Lung (tissue), 12 donors: ENCODE data around the gene TPM2. TPM values are rescaled to one million over a fixed set of nuclear protein-coding genes. Genes with fewer than 3 reads are reported as not detected.

Experiments
- ATAC-seq: fragments of 200-7000 bp; cut with Tn5 transposase; one replicate; pipeline ENCODE4 v1.9.1; 2020; ENCODE audit warnings: moderate number of reproducible peaks; ENCODE audit not compliant: insufficient read depth, low FRiP score
- DNase-seq, 3 donors: peaks; one replicate each; pipeline ENCODE4 v3.0.0-alpha.2; 2013 to 2017
- H3K27ac ChIP-seq, 2 donors: one replicate each; pipeline ENCODE4 v1.5.1; 2013; ENCODE audit warnings: mild to moderate bottlenecking in 2 of 2, moderate library complexity in 2 of 2, control low read depth in 1 of 2, inconsistent platforms in 1 of 2, low read depth in 1 of 2, low read length in 1 of 2
- H3K27me3 ChIP-seq, 3 donors: one replicate each; pipeline ENCODE4 v1.5.1; 2013; ENCODE audit warnings: low read length in 2 of 3; ENCODE audit not compliant: control insufficient read depth in 3 of 3, insufficient read depth in 3 of 3
- H3K36me3 ChIP-seq, 4 donors: one replicate each; pipeline ENCODE4 v1.5.1; 2013; ENCODE audit warnings: low read length in 4 of 4, mild to moderate bottlenecking in 1 of 4, moderate library complexity in 1 of 4; ENCODE audit not compliant: control insufficient read depth in 4 of 4, insufficient read depth in 4 of 4
- H3K4me1 ChIP-seq, 5 donors: one replicate each; pipeline ENCODE4 v1.5.1; 2013; ENCODE audit warnings: low read length in 5 of 5, mild to moderate bottlenecking in 2 of 5, moderate library complexity in 1 of 5; ENCODE audit not compliant: control insufficient read depth in 5 of 5, insufficient read depth in 5 of 5
- H3K4me3 ChIP-seq: one replicate; pipeline ENCODE4 v1.5.1; 2013; ENCODE audit warnings: mild to moderate bottlenecking, control low read depth, moderate library complexity
- H3K9ac ChIP-seq, 2 donors: one replicate each; pipeline ENCODE4 v1.5.1; 2013; ENCODE audit warnings: low read length in 2 of 2, control low read depth in 1 of 2; ENCODE audit not compliant: insufficient read depth in 1 of 2
- H3K9me3 ChIP-seq, 4 donors: one replicate each; pipeline ENCODE4 v1.5.1; 2013; ENCODE audit warnings: low read length in 3 of 4, mild to moderate bottlenecking in 1 of 4, moderate library complexity in 1 of 4; ENCODE audit not compliant: control insufficient read depth in 4 of 4, insufficient read depth in 3 of 4
- WGBS, 2 donors: extraction: QIAGEN DNeasy Blood & Tissue Kit; methylation state at CpG; one replicate each; pipeline ENCODE4 v1.1.7; 2013; 5-methylcytosine and 5-hydroxymethylcytosine counted together
- polyA plus RNA-seq, 2 donors: library from polyadenylated mRNA; stranded (reverse); fragments of 200-250 nt; gene quantifications; one replicate each; pipeline ENCODE4 v1.2.1, GENCODE V29; 2013
- total RNA-seq, 2 donors: library from RNA; depleted of rRNA in 1 of 2; stranded (reverse); fragments of >200 nt in 1 of 2; gene quantifications; one replicate each; pipeline ENCODE4 v1.2.1, GENCODE V29; 2014 to 2021
- TF ChIP-seq, protein P1 (sequence below): IDR thresholded peaks from 2 replicates; pipeline ENCODE4 v1.5.1; 2012; ENCODE audit warnings: mild to moderate bottlenecking; ENCODE audit errors: control extremely low read depth, extremely low read depth
- donor health status: control.
- donor health status: control.
- donor health status: Bipolar disorder and iron deficiency.
- donor health status: healthy.
- donor health status: DM: yes; HTN: yes; CAD: no.

TPM2 gene
- total and polyA plus RNA-seq, 4 donors: 96.0 to 494 (median 209) TPM

DNA sequence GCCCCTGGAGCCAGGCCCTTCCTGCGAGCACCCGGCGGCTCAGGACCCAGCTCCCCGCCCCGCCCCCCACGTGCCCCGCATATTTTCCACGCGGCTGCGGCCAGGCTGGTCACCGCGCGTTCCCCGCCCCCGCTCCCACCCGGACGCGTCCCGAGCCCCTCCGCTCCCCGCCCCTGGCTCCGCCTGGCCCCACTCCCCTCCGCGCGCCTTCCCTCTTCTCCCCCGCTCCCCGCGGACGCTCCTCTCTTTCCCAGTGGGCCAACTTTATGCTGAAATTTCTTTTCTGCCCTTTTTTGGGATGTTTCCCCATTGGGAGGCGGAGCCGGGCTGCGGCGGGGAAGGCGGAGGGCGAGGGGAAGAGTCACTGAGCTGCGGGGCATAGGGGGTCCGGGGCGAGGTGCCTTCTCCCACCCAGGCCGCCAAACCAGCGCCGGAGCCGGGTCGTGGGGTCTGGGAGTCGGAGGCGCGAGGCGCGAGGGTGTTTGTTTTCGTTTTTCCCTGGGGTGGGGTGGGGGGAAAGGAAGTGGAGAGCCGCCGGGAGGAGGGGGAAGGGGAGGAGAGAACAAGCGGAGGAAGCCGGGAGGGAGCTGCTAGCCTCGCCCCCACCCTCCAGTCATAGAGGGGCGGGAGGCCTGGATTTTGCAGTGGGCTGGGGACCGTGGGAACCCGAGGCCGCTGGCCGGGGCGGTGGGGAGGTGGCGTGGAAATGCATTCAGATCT, 1.0 kb upstream of the TPM2 start:
- peak; percentile 56 for ATAC-seq
- peak overlapping the region; percentile 81 to 91 for H3K27ac ChIP-seq
- peak overlapping the region; percentile 66 for H3K4me3 ChIP-seq
- peaks cover 0 to 3% (median under 1%) of the 10 kb centered on the region in 4 donors for H3K36me3 ChIP-seq
- TF ChIP-seq, protein P1, sequence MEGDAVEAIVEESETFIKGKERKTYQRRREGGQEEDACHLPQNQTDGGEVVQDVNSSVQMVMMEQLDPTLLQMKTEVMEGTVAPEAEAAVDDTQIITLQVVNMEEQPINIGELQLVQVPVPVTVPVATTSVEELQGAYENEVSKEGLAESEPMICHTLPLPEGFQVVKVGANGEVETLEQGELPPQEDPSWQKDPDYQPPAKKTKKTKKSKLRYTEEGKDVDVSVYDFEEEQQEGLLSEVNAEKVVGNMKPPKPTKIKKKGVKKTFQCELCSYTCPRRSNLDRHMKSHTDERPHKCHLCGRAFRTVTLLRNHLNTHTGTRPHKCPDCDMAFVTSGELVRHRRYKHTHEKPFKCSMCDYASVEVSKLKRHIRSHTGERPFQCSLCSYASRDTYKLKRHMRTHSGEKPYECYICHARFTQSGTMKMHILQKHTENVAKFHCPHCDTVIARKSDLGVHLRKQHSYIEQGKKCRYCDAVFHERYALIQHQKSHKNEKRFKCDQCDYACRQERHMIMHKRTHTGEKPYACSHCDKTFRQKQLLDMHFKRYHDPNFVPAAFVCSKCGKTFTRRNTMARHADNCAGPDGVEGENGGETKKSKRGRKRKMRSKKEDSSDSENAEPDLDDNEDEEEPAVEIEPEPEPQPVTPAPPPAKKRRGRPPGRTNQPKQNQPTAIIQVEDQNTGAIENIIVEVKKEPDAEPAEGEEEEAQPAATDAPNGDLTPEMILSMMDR: no peak
- H3K27me3 ChIP-seq: no peaks in the 10 kb centered on the region
- H3K9ac ChIP-seq: peak overlapping the region; percentile 46 to 72
- peaks cover 6 to 25% (median 11%) of the 10 kb centered on the region in 5 donors for H3K4me1 ChIP-seq
- no peaks in the 10 kb centered on the region for H3K9me3 ChIP-seq
- DNase-seq: peak; percentile 86 to 89 (median 86)
- WGBS, 2 donors: 1% methylated on average over 42 to 61 of the region's 61 CpGs

DNA sequence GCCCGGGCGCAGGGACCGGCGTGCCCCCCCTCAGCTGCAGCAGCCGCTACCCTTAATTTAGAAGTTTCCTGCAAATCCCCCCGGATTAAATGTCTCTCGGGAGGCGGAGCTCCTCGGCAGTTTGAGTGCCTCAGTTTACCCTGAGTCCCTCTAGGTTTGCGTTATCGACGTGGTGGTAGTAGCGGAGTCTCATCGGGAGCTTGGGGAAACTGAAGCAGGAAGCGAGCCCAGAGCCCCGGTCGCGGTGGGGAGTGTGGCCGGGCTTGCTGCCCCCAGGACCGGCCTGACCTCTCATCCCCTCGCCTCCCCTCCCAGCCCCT, 529 bp upstream of the TPM2 start:
- no peaks in the 10 kb centered on the region for H3K27me3 ChIP-seq
- peaks cover 6 to 25% (median 11%) of the 10 kb centered on the region in 5 donors for H3K4me1 ChIP-seq
- no peaks in the 10 kb centered on the region for H3K9me3 ChIP-seq
- H3K4me3 ChIP-seq: peak overlapping the region; percentile 66
- WGBS, 2 donors: 2% methylated on average over 20 to 21 of the region's 21 CpGs
- H3K36me3 ChIP-seq: peaks cover 0 to 5% (median 3%) of the 10 kb centered on the region in 4 donors
- DNase-seq (no peak), ATAC-seq (no peak)
- TF ChIP-seq, protein P1: no peak
- H3K9ac ChIP-seq: peak overlapping the region; percentile 46 to 71
- H3K27ac ChIP-seq: peak overlapping the region; percentile 81 to 91

DNA sequence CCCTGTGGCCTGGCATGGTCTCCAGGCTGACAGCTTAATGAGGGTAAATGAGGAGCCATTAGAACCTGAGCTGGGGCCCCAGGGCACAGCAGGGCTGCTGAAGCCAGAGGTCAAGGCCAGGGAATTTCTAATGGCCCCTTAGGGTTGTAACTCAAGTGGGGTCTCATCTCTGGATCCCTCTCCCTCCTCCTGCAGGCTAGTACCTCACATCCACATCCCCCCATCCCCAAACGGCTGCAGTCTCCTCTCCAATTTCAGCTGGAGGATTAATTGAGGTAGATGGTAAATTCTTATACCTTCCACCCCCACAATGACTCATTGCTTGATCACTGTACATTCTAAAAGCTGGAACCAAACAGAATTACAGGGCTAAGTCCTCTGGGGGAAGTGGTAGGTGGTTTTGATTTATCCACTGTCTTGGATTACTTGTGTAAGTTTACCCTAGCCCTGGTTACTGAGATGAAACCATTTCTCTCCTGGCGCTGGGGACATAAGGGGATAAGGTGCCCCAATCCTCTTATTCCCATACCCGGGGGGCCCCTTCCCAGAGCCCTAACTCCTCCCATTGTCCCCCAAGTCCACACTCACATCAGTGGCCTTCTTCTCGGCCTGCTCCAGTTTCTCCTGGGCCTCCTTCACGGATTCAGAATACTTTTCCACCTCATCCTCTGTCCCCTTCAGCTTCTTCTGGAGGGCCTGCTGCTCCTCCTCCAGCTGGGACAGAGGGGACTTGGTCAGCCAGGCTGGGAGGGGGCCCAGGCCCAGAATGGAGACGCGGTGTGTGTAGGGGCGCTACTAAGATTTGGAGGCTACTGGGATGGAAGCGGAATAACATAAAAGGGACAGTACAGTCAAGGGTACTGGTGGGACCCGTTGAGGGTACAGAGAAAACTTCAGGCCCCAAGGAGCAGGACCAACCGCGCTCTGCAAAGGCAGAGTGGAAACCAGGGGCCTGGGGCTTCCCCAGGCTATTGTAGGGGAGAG, 875 bp downstream of the TPM2 start:
- Histone ChIP-seq H3K36me3 (peaks cover 3 to 17% (median 11%) of the 10 kb centered on the region in 4 donors), H3K4me3 (peak overlapping the region; percentile 47), H3K27ac (peak overlapping the region; percentile 72 to 91), H3K9ac (peak overlapping the region; percentile 46 to 57), H3K9me3 (no peaks in the 10 kb centered on the region), H3K27me3 (no peaks in the 10 kb centered on the region), H3K4me1 (peaks cover 6 to 28% (median 11%) of the 10 kb centered on the region in 5 donors)
- 77 to 79% methylated on average over 12 of the region's 12 CpGs for WGBS, 2 donors
- TF ChIP-seq, protein P1: no peak
- ATAC-seq (no peak), DNase-seq (no peak)
